Activated B cell treated with CpG ODN at 0.5 μM for 24 hours (primary cell): ENCODE data around the gene DPP10. TPM values are rescaled to one million over a fixed set of nuclear protein-coding genes. Genes with fewer than 3 reads are reported as not detected.
"Not testable (repeated sequence)": the region's sequence is repeated elsewhere in the genome, so short reads cannot be mapped to it uniquely, and the experiment has no call there.

Source experiments
- ATAC-seq: fragments of 200-7000 bp; cut with Tn5 transposase; one replicate; pipeline ENCODE4 v1.10.0; 2021; ENCODE audit warnings: low read depth, mild to moderate bottlenecking, moderate library complexity
- CTCF ChIA-PET: fragments of 350-600 bp; sonication (Branson Sonifier 250); formaldehyde crosslinking; loops from one replicate; lab custom pipeline; 2021; ENCODE audit warnings: antibody characterized with exemption; lab: Charles Lee
- POLR2A ChIA-PET: fragments of 350-600 bp; sonication (Branson Sonifier 250); formaldehyde crosslinking; loops from one replicate; lab custom pipeline; 2021; ENCODE audit warnings: antibody characterized with exemption; lab: Charles Lee
- DNase-seq: peaks from one replicate; pipeline ENCODE4 v3.0.0; 2022
- H3K27ac Mint-ChIP-seq: one replicate; pipeline ENCODE4 v1.8.0; 2020; ENCODE audit warnings: mixed read lengths
- H3K27me3 Mint-ChIP-seq: one replicate; pipeline ENCODE4 v1.8.0; 2021; ENCODE audit warnings: mixed read lengths
- H3K36me3 Mint-ChIP-seq: one replicate; pipeline ENCODE4 v1.8.0; 2021; ENCODE audit warnings: low read depth, mixed read lengths
- H3K4me1 Mint-ChIP-seq: one replicate; pipeline ENCODE4 v1.8.0; 2021; ENCODE audit warnings: mixed read lengths
- H3K4me3 Mint-ChIP-seq: one replicate; pipeline ENCODE4 v1.8.0; 2020; ENCODE audit warnings: mild to moderate bottlenecking, mixed read lengths
- H3K9me3 Mint-ChIP-seq: one replicate; pipeline ENCODE4 v1.8.0; 2020; ENCODE audit warnings: mixed read lengths
- intact Hi-C: fragments of 100-400 bp; cut with micrococcal nuclease; formaldehyde crosslinking; loops from one replicate; pipeline ENCODE4 v1.15.1; 2024
- total RNA-seq: library from RNA; stranded (reverse); gene quantifications from 2 replicates; pipeline ENCODE4 v1.2.3, GENCODE V29; 2022
- TF ChIP-seq, protein P1 (sequence below): fragments of 200-600 bp; IDR thresholded peaks from one replicate; pipeline ENCODE4 v1.8.0; 2022; ENCODE audit warnings: antibody characterized with exemption, mild to moderate bottlenecking

DPP10 gene
- total RNA-seq, 1 donor from 2014 or later = not detected

DNA sequence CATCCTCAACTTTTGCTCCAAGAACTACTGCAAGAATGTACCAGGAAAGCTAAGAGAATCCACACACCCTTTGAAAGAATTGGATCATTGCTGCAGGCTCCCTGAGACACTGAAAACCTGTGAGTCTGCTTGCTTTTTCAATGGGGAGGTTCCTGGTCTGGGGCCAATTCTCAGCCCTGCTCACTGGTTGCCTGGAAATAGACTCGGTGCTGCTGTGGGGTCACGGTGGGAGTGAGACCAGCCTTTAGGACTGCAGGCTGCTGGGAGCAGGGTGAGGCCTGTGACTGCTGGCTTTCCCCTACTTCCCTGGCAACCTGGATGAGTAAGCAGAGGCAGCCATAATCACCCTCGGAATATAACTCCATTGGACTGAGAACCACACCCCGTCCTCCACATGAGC is 569.3 kb downstream of the DPP10 start:
- H3K4me1 Mint-ChIP-seq = no peaks in the 10 kb centered on the region
- intact Hi-C loops = no loop called here
- H3K27me3 Mint-ChIP-seq = no peaks in the 10 kb centered on the region
- no peak overlapping the region for H3K27ac Mint-ChIP-seq
- DNase-seq (no peak), ATAC-seq (no peak)
- ChIA-PET POLR2A (no interaction called here), CTCF (no interaction called here)
- TF ChIP-seq, protein P1, sequence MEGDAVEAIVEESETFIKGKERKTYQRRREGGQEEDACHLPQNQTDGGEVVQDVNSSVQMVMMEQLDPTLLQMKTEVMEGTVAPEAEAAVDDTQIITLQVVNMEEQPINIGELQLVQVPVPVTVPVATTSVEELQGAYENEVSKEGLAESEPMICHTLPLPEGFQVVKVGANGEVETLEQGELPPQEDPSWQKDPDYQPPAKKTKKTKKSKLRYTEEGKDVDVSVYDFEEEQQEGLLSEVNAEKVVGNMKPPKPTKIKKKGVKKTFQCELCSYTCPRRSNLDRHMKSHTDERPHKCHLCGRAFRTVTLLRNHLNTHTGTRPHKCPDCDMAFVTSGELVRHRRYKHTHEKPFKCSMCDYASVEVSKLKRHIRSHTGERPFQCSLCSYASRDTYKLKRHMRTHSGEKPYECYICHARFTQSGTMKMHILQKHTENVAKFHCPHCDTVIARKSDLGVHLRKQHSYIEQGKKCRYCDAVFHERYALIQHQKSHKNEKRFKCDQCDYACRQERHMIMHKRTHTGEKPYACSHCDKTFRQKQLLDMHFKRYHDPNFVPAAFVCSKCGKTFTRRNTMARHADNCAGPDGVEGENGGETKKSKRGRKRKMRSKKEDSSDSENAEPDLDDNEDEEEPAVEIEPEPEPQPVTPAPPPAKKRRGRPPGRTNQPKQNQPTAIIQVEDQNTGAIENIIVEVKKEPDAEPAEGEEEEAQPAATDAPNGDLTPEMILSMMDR = no peak
- H3K4me3 Mint-ChIP-seq = no peak overlapping the region
- H3K36me3 Mint-ChIP-seq = no peaks in the 10 kb centered on the region
- H3K9me3 Mint-ChIP-seq = peaks cover 6% of the 10 kb centered on the region

DNA sequence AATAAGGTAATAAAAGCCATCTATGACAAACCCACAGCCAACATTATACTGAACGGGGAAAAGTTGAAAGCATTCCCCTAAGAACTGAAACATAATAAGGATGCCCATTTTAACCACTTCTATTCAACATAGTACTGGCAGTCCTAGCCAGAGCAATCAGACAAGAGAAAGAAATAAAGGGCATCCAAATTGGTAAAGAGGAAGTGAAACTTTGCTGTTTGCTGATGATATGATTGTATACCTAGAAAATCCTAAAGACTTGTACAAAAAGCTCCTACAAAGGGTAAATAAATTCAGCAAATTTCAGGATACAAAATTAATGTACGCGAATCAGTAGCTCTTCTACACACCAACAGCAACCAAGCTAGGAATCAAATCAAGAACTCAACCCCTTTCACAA is 579.6 kb downstream of the DPP10 start:
- not testable (repeated sequence) for H3K27me3 Mint-ChIP-seq, H3K36me3 Mint-ChIP-seq

DNA sequence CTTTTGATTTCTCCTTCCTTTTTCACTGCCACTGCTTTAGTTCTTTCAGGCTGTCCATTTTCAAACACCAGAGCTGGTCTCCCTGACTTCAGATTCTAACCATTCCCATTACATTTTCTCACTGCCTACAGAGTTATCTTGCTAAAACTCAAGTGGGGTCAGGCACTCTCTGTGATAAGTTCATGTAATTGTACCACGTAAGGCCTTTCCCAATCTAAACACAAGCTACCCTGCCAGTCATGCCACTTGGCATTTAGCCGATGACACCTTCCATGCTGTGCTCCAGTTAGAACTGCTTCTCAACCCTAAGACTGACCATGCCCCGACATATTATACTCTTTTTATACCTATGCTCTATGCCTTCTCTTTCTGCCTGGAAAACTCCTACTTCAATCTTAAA is 592.4 kb downstream of the DPP10 start:
- ATAC-seq = no peak
- intact Hi-C loops = no loop called here
- H3K27ac Mint-ChIP-seq = no peak overlapping the region

More for the DNA sequence above, 579.6 kb downstream of the DPP10 start:
- intact Hi-C loops, POLR2A ChIA-PET, H3K27ac Mint-ChIP-seq, DNase-seq, CTCF ChIA-PET, ATAC-seq, H3K4me3 Mint-ChIP-seq, H3K4me1 Mint-ChIP-seq: not testable (repeated sequence)
- peaks cover 22% of the 10 kb centered on the region for H3K9me3 Mint-ChIP-seq

DNA sequence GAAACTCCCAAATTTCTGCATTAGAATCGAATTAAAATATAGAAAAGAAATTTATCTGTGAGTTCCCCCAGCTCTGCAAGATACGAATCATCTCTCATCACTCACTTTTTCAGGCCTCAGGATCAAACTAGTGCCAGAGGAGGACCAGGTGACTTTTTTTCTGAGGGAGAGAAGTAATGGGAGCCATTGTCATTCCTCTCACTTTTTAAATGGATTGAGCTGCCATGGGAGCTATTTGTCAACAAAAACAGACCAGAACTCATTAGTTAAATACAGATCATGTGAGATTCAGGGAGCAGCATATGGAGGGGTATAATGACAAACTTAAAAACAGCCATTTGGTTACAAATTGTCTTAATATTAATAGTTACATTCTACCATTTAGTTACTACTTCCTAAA is 594.4 kb downstream of the DPP10 start:
- H3K27me3 Mint-ChIP-seq = no peaks in the 10 kb centered on the region
- TF ChIP-seq, protein P1 = no peak
- H3K4me3 Mint-ChIP-seq = no peak overlapping the region
- ATAC-seq = no peak
- no peak overlapping the region for H3K27ac Mint-ChIP-seq
- H3K4me1 Mint-ChIP-seq = no peaks in the 10 kb centered on the region
- no peak for DNase-seq
- intact Hi-C loops = no loop called here
- no peaks in the 10 kb centered on the region for H3K36me3 Mint-ChIP-seq
- POLR2A ChIA-PET = no interaction called here
- CTCF ChIA-PET = no interaction called here
- peaks cover 3% of the 10 kb centered on the region for H3K9me3 Mint-ChIP-seq

More for the DNA sequence above, 592.4 kb downstream of the DPP10 start:
- no peak for DNase-seq
- ChIA-PET POLR2A (no interaction called here), CTCF (no interaction called here)
- no peaks in the 10 kb centered on the region for H3K36me3 Mint-ChIP-seq
- TF ChIP-seq, protein P1 = no peak
- no peaks in the 10 kb centered on the region for H3K4me1 Mint-ChIP-seq
- no peak overlapping the region for H3K4me3 Mint-ChIP-seq
- no peaks in the 10 kb centered on the region for H3K27me3 Mint-ChIP-seq
- peaks cover 6% of the 10 kb centered on the region for H3K9me3 Mint-ChIP-seq

DNA sequence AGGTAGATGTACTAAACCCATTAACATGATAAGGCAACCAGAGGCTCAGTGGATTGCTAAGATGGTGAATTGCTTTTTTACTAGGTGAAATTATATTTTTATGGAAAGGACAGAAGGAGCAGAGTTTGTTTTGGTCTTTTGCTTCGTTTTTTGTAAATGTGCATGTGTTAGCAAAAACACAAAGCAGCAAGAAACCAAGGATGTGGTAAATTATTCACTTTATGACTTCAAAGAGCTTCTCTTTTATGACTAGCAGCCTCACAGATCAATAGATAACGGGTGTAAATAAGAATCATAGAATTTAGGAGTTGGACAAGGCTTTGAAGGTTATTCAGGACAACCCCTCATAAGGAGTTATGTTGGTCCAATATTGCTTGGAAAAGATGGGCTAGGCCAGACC is 615.0 kb downstream of the DPP10 start:
- peaks cover 8% of the 10 kb centered on the region for H3K9me3 Mint-ChIP-seq
- no peak overlapping the region for H3K27ac Mint-ChIP-seq
- ChIA-PET POLR2A (no interaction called here), CTCF (no interaction called here)
- TF ChIP-seq, protein P1 = no peak
- H3K36me3 Mint-ChIP-seq = no peaks in the 10 kb centered on the region
- ATAC-seq (no peak), DNase-seq (no peak)
- H3K4me1 Mint-ChIP-seq = no peaks in the 10 kb centered on the region
- H3K27me3 Mint-ChIP-seq = no peaks in the 10 kb centered on the region
- no peak overlapping the region for H3K4me3 Mint-ChIP-seq
- intact Hi-C loops = no loop called here

DNA sequence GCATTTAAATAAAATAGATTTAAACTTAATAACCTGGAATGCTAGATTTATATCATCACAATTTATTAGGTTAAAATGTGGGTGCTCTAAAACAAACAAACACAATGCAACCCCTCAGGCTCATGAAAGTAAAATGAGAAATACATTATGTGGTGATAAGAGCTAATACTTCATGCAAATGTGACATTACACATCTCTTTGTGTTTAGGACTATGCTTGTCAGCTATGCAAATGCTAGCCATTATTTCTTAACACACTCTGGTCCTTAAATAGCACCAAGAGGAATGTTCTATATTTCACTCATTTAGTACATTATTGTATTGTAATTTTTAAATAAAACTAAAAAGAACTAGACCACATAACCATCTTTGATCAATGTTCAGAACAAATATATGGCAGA is 627.6 kb downstream of the DPP10 start:
- Mint-ChIP-seq H3K27ac (no peak overlapping the region), H3K36me3 (no peaks in the 10 kb centered on the region), H3K27me3 (no peaks in the 10 kb centered on the region), H3K4me3 (no peak overlapping the region), H3K9me3 (peaks cover 16% of the 10 kb centered on the region), H3K4me1 (no peaks in the 10 kb centered on the region)
- CTCF ChIA-PET = no interaction called here
- no peak for DNase-seq
- intact Hi-C loops = no loop called here
- no peak for ATAC-seq
- POLR2A ChIA-PET = no interaction called here
- TF ChIP-seq, protein P1 = no peak
